Mucosa of descending colon (tissue), 3 donors: ENCODE data around the gene SPC25. TPM values are rescaled to one million over a fixed set of nuclear protein-coding genes. Genes with fewer than 3 reads are reported as not detected.

Experiments used
- ATAC-seq: fragments of 200-7000 bp; cut with Tn5 transposase; one replicate; pipeline ENCODE4 v1.9.1; 2020; ENCODE audit warnings: mild to moderate bottlenecking, moderate library complexity
- DNase-seq, 3 donors: peaks; one replicate each; pipeline ENCODE4 v3.0.0-alpha.2; 2020
- H3K36me3 ChIP-seq: fragments of 200-600 bp; one replicate; pipeline ENCODE4 v1.8.0; 2021; ENCODE audit warnings: low read depth, mild to moderate bottlenecking
- H3K4me1 ChIP-seq: fragments of 200-600 bp; one replicate; pipeline ENCODE4 v1.8.0; 2021; ENCODE audit warnings: low read depth, mild to moderate bottlenecking
- H3K4me3 ChIP-seq: fragments of 200-600 bp; one replicate; pipeline ENCODE4 v1.8.0; 2021; ENCODE audit warnings: mild to moderate bottlenecking
- H3K9me3 ChIP-seq: fragments of 200-600 bp; one replicate; pipeline ENCODE4 v1.8.0; 2021; ENCODE audit warnings: mild to moderate bottlenecking
- intact Hi-C, 2 donors: fragments of 100-400 bp; cut with DNase I in 1 of 2; cut with micrococcal nuclease in 1 of 2; formaldehyde crosslinking; loops; one replicate each; pipeline versions ENCODE4 v1.11.0 to v1.11.1; 2022; cut with DNase I, micrococcal nuclease
- total RNA-seq, 3 donors: library from RNA; stranded (reverse); fragmentation: NEBNext Ultra II Directional in 2 of 3; extraction: Animal tissue kit (Norgen Biotek cat#: 25700) in 2 of 3; gene quantifications; one replicate each; pipeline versions ENCODE4 v1.2.1 to v1.2.4, GENCODE V29; 2021 to 2023
- TF ChIP-seq, protein P1 (sequence below): fragments of 200-600 bp; IDR thresholded peaks from one replicate; pipeline ENCODE4 v1.8.0; 2022; ENCODE audit warnings: antibody characterized with exemption, mild to moderate bottlenecking
- donor health status: DM: no; HTN: no; CAD: no; lungs with moderate emphysema.
- donor health status: DM: no; HTN: no; CAD: no.
- donor health status: DM: no; HTN: yes; CAD: no.

The SPC25 gene
- total RNA-seq, 3 donors from 2014 or later = 0.66 to 6.7 (median 2.5) TPM

DNA sequence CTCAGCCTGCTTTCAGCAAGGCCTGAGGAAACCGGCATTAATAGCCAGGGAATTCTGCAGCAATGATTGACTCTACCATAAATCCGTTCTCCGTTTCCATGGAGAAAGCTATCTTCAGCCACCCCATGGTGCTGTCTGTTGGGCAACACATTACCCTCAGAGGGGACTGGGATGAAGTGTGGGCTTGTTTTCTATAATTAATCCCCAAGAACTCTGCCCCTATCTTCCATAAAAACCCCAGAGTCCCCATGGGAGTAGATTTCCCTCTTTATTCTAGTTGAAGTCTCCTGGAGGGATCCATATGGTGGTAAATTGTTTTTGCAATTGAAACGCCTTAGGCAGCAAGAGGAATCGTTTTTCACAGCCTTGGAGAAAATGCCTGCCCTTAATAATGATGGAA, 20.1 kb upstream of the SPC25 start:
- TF ChIP-seq, protein P1, sequence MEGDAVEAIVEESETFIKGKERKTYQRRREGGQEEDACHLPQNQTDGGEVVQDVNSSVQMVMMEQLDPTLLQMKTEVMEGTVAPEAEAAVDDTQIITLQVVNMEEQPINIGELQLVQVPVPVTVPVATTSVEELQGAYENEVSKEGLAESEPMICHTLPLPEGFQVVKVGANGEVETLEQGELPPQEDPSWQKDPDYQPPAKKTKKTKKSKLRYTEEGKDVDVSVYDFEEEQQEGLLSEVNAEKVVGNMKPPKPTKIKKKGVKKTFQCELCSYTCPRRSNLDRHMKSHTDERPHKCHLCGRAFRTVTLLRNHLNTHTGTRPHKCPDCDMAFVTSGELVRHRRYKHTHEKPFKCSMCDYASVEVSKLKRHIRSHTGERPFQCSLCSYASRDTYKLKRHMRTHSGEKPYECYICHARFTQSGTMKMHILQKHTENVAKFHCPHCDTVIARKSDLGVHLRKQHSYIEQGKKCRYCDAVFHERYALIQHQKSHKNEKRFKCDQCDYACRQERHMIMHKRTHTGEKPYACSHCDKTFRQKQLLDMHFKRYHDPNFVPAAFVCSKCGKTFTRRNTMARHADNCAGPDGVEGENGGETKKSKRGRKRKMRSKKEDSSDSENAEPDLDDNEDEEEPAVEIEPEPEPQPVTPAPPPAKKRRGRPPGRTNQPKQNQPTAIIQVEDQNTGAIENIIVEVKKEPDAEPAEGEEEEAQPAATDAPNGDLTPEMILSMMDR = no peak
- intact Hi-C loops = loop anchor here in 1 of 2 donors (10.0 kb wide), 1 partner anchor 566 kb away; no protein-coding TSS in a partner anchor
- ATAC-seq (no peak), DNase-seq (no peak)
- Histone ChIP-seq H3K4me1 (no peaks in the 10 kb centered on the region), H3K36me3 (no peaks in the 10 kb centered on the region), H3K4me3 (no peak overlapping the region), H3K9me3 (no peaks in the 10 kb centered on the region)

DNA sequence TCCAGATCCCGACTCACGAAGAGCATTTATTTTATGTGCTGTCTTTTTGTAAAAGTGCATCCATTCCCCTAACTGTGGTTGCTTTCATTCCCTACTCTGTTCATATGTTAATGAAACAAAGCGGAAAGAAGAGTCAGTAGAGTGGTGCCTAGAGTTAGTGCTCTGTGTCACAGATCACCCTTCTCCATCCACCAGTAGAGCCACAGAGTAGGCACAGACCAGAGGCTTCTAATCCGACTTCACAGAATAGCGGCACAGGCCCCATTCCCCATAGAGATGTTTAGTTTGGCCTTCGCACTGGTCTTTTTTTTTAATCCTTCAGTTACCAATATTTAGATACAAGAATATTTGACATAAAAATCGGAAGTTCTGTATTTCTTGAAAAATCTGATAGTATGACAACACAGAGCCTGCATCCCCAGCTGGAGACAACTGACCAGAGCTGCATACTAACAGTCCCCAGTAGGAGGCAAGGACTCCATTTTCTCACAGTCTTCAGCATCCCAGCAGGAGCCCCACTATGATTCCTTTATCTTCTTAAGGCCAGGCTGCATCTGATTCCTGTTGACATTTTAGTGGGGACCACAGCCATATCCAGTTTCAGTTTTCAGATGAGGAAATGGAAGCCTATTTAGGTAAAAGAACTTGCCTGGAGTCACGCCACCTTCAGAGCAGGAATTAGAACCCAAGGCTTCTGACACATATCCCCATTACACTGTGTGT, 17.9 kb upstream of the SPC25 start:
- TF ChIP-seq, protein P1 = no peak
- H3K9me3 ChIP-seq = no peaks in the 10 kb centered on the region
- no peak overlapping the region for H3K4me3 ChIP-seq
- intact Hi-C loops = no loop called here
- no peak for DNase-seq
- no peaks in the 10 kb centered on the region for H3K36me3 ChIP-seq
- H3K4me1 ChIP-seq = no peaks in the 10 kb centered on the region
- ATAC-seq = no peak

DNA sequence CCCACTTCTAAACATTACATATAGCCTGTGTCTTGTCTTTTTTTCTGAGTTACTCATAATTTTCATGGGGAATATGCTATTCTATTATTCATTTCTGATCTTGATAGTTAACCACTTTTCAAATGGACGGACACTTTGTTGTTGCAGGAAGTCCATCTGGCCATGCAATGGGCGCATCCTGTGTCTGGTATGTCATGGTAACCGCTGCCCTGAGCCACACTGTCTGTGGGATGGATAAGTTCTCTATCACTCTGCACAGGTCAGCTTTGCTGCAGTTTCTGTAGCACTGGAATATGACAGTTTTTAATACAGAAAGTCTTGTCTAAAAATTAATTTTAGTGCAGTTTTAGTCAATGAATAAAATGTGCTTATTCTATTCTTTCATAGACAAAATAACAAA, 14.1 kb upstream of the SPC25 start:
- ATAC-seq (no peak), DNase-seq (no peak)
- Histone ChIP-seq H3K36me3 (no peaks in the 10 kb centered on the region), H3K4me3 (no peak overlapping the region), H3K4me1 (no peaks in the 10 kb centered on the region), H3K9me3 (no peaks in the 10 kb centered on the region)
- TF ChIP-seq, protein P1 = no peak
- intact Hi-C loops = no loop called here

DNA sequence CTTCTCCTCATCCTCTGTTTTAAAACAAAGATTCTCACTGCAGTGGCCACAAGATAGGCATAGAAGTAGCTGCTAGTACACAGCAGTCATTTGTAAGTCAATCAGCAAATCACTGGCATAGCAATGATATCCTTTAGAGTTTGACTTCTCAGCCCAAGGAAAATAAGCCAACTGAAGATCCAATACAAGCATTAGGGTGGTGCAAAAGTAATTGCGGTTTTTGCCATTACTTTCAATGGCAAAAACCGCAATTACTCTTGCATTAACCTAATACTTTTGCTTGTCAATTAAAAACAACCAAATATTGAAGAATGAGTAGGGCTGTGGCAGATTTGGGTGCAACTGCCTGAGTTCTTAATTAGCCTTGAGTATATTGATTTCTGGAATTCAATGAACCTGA, 13.7 kb upstream of the SPC25 start:
- H3K4me1 ChIP-seq = no peaks in the 10 kb centered on the region
- TF ChIP-seq, protein P1 = no peak
- H3K36me3 ChIP-seq = no peaks in the 10 kb centered on the region
- H3K9me3 ChIP-seq = no peaks in the 10 kb centered on the region
- ATAC-seq = no peak
- H3K4me3 ChIP-seq = no peak overlapping the region
- DNase-seq = no peak
- intact Hi-C loops = no loop called here

DNA sequence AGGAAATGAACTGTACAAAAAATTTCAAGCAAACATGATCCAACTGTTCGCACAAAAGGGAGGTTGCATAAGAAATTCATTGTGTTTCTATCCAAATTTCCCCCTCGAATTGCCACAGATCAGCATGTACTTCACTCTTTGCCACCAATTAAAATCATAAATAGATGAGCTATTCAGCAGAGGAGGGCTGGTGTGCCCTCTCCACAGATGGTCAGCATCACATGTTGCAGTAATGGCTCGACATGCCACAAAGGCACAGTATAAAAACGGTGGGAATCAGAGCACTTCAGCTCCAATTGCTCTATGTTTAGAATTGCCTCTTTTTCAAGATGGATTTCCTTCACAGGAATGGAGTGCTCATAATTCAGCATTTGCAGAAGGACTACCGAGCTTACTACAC, 10.8 kb upstream of the SPC25 start, which contains the start of gene G6PC2:
TSS of gene G6PC2 (plus strand) at position 289 of the 400 bp plus-strand sequence. CDS start at position 330, 41 bp downstream.
- Histone ChIP-seq H3K9me3 (no peaks in the 10 kb centered on the region), H3K4me1 (no peaks in the 10 kb centered on the region), H3K36me3 (no peaks in the 10 kb centered on the region), H3K4me3 (no peak within 1 kb of the TSS)
- no peak for ATAC-seq
- TF ChIP-seq, protein P1 = no peak
- intact Hi-C loops = no loop called here
- no peak for DNase-seq
